ENCODE results near the gene C1orf50. TPM values are rescaled to one million over a fixed set of nuclear protein-coding genes. Genes with fewer than 3 reads are reported as not detected.

C1orf50 gene
- 3.1 and 3.9 TPM in 2 replicates for total RNA-seq

GRCh38 chr1:42766741-42767509 lies at the start of gene C1orf50, which contains the start of gene P3H1:
Gene C1orf50 (plus strand): TSS chr1:42767249. CDS start chr1:42767312, 63 bp downstream.
Gene P3H1 (minus strand): TSS chr1:42767028. CDS start chr1:42766971, 57 bp downstream.

GRCh38 chr1:42739753-42740700 lies 27.0 kb upstream of the C1orf50 start, which contains the start of gene CLDN19:
Gene CLDN19 (minus strand): TSS chr1:42740236. CDS start chr1:42740063, 173 bp downstream.

GRCh38 chr1:42784946-42785693 lies 18.1 kb downstream of the C1orf50 start, which contains the start of gene TMEM269:
Gene TMEM269 (plus strand): TSS chr1:42784991. CDS start chr1:42789894, 4,903 bp downstream.

GRCh38 chr1:42816585-42817439 lies 49.8 kb downstream of the C1orf50 start, which contains the start of the genes ERMAP and SVBP:
Gene ERMAP (plus strand): TSS chr1:42817122. CDS start chr1:42830449, 13,327 bp downstream.
Gene SVBP (minus strand): TSS chr1:42817397. CDS start chr1:42816544, 853 bp downstream.

Other genes with a start within 250 kb of the C1orf50 start
- 13.0 and 15.8 TPM in 2 replicates for gene PPIH, start 108.8 kb upstream of the C1orf50 start, total RNA-seq
- gene YBX1, start 84.8 kb upstream of the C1orf50 start, total RNA-seq: 180 and 621 TPM in 2 replicates
- not detected in 2 replicates for gene CLDN19, start 27.0 kb upstream of the C1orf50 start, total RNA-seq
- 101 and 159 TPM in 2 replicates for gene P3H1, start 221 bp upstream of the C1orf50 start, total RNA-seq
- 0.22 TPM in 1 of 2 replicates, not detected in the other for gene TMEM269, start 17.7 kb downstream of the C1orf50 start, total RNA-seq
- gene ERMAP, start 49.9 kb downstream of the C1orf50 start, total RNA-seq: 22.1 and 34.9 TPM in 2 replicates
- 12.9 and 31.4 TPM in 2 replicates for gene SVBP, start 50.1 kb downstream of the C1orf50 start, total RNA-seq
- 6.4 and 11.4 TPM in 2 replicates for gene ZNF691, start 79.4 kb downstream of the C1orf50 start, total RNA-seq
- gene SLC2A1, start 191.6 kb downstream of the C1orf50 start, total RNA-seq: 1,223 and 1,458 TPM in 2 replicates